GM19023 (cell line): Measurements from ENCODE around the gene KLK3.
"Not testable (repeated sequence)": the region's sequence is repeated elsewhere in the genome, so short reads cannot be mapped to it uniquely, and the experiment has no call there.

Experiments used
- ATAC-seq: cut with Tn5 transposase; IDR thresholded peaks from one replicate; pipeline ENCODE4 v1.9.1; 2021; ENCODE audit warnings: mild to moderate bottlenecking, moderate library complexity; ENCODE audit not compliant: unreplicated experiment

KLK3 gene

GRCh38 chr19:50859849-50860248 is 5.1 kb downstream of the KLK3 start:
- no peak for ATAC-seq

- no peak for ATAC-seq
Measured at GRCh38 chr19:50861010-50861409, 6.3 kb downstream of the KLK3 start.

GRCh38 chr19:50861496-50862286 is 7.0 kb downstream of the KLK3 start:
- no peak for ATAC-seq

GRCh38 chr19:50869479-50869878 is 14.8 kb downstream of the KLK3 start:
- ATAC-seq, result no peak

DNA sequence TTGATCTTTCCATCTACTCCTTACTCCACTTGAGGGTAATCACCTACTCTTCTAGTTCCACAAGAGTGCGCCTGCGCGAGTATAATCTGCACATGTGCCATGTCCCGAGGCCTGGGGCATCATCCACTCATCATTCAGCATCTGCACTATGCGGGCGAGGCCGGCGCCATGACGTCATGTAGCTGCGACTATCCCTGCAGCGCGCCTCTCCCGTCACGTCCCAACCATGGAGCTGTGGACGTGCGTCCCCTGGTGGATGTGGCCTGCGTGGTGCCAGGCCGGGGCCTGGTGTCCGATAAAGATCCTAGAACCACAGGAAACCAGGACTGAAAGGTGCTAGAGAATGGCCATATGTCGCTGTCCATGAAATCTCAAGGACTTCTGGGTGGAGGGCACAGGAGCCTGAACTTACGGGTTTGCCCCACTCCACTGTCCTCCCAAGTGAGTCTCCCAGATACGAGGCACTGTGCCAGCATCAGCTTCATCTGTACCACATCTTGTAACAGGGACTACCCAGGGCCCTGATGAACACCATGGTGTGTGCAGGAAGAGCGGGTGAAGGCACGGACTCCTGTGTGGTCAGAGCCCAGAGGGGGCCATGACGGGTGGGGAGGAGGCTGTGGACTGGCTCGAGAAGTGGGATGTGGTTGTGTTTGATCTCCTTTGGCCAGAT is 15.8 kb downstream of the KLK3 start:
- ATAC-seq, result no peak

DNA sequence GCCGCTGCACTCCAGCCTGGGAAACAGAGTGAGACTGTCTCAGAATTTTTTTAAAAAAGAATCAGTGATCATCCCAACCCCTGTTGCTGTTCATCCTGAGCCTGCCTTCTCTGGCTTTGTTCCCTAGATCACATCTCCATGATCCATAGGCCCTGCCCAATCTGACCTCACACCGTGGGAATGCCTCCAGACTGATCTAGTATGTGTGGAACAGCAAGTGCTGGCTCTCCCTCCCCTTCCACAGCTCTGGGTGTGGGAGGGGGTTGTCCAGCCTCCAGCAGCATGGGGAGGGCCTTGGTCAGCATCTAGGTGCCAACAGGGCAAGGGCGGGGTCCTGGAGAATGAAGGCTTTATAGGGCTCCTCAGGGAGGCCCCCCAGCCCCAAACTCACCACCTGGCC is 18.3 kb downstream of the KLK3 start, which contains the start of gene KLK2:
Gene KLK2 (plus strand): TSS at position 384 of the 400 bp plus-strand sequence. CDS start 35 bp downstream, outside the sequence.
- ATAC-seq, result no peak

GRCh38 chr19:50874211-50874610 is 19.5 kb downstream of the KLK3 start:
- ATAC-seq, result no peak

GRCh38 chr19:50875795-50876422 is 21.2 kb downstream of the KLK3 start:
- no peak for ATAC-seq

GRCh38 chr19:50876456-50876855 is 21.7 kb downstream of the KLK3 start:
- no peak for ATAC-seq

DNA sequence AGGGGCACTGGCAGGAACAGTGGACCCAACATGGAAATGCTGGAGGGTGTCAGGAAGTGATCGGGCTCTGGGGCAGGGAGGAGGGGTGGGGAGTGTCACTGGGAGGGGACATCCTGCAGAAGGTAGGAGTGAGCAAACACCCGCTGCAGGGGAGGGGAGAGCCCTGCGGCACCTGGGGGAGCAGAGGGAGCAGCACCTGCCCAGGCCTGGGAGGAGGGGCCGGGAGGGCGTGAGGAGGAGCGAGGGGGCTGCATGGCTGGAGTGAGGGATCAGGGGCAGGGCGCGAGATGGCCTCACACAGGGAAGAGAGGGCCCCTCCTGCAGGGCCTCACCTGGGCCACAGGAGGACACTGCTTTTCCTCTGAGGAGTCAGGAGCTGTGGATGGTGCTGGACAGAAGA is 22.6 kb downstream of the KLK3 start:
- no peak for ATAC-seq

GRCh38 chr19:50878851-50879250 is 24.1 kb downstream of the KLK3 start:
- no peak for ATAC-seq

- no peak for ATAC-seq
Measured at GRCh38 chr19:50880241-50880640, 25.5 kb downstream of the KLK3 start.

DNA sequence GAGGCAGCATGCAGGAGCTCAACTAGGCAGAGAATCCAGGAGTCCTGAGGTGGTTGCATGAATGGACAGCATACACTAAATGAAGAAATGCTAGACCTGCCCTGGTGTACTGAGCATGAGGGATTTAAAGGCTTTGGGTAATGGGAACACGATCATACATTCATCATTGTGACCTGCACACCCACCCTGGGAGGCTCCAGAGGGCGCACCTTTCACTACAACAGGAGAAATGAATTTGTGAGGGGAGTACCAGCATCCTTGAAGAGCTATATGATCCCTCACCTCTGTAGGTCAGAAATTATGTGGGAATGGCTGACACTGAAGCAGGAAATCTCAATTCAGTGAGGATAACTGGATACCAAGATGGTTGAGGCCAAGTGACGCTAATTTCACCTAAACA is 27.5 kb downstream of the KLK3 start:
- no peak for ATAC-seq

DNA sequence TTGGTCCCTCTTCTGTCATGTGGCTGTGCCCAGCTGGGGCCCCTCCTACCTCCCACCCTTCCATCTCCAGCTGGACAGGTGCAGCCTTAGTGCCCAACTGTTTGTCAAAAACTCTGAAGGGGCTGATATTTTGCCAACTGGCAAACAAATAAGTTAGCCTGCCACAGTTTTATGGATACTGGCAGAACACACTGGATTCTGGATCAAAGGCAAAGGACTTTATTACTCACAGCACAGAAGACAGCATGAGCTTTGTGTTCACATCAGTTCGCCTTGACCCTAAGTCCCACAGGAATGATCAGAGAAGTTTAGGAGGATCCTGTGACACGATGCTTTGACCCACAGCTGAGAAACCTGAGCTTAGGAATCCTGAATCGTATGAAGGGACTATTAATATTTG is 34.9 kb downstream of the KLK3 start:
- no peak for ATAC-seq

- ATAC-seq, result no peak
Measured at GRCh38 chr19:50890422-50891252, 35.9 kb downstream of the KLK3 start.

DNA sequence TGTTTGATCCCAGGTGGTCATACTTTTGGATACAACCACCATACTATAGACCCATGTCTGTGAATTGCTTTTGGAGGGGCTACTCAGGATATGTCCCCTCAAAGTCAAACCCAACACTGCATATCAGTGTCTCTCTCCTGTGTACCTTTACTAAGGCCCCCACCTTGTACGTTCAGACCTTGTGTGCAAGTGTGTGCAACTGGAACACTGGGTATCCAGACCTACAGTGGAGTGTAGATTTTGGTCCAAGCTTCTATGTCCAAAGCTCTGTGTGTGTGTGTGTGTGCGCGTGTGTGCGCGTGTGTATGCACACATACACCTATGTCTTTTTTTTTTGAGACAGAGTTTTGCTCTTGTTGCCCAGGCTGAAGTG is 36.5 kb downstream of the KLK3 start:
- no peak for ATAC-seq

GRCh38 chr19:50893047-50893736 is 38.5 kb downstream of the KLK3 start:
- no peak for ATAC-seq

DNA sequence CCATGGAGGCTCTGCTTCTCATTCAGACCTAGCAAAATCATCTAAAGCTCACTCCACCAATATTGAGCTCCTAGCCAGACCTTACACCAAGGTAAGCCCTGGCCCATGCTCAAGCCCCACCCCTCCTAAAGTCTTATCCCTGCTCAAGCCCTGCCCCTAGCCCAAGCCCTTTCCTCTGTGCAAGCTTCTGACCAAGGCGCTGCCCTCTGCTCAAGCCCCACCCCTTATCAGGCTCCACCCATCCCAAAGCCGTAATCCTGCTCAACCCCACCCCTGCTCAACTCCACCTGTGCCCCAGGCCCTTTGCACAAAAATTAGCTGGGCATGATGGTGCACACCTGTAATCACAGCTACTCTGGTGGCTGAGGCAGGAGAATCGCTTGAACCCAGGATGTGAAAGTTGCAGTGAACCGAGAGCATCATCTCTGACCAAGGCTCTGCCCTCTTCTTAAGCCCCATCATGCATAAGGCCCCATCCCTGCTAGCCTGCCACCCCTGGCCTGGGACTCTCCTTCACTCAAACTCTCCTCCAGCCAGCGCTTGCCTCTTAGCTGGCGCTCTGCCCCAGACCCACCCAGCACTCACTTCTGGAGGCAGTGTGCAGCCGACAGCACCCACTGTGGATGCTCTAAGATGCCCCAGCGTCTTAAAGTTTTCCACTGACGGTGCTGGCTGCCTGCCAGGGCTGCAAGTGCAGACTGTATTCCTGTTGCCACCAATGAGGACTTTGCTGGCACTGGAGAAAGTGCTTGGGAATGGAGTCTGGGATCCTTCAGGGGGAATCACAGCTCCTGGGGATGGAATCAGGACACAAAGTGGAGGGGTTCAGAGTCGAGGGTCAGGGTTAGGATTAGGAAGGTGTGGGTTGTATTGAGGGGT is 40.0 kb downstream of the KLK3 start:
- ATAC-seq, result no peak

GRCh38 chr19:50896089-50896590 is 41.4 kb downstream of the KLK3 start:
- ATAC-seq, result not testable (repeated sequence)
